Upper lobe of right lung (tissue), 1 donor: ENCODE results near the gene CMSS1. TPM values are rescaled to one million over a fixed set of nuclear protein-coding genes. Genes with fewer than 3 reads are reported as not detected.
A peak's percentile ranks its signal among the peaks of the same experiment; 100 is the strongest.

Source experiments
- ATAC-seq: fragments of 200-7000 bp; cut with Tn5 transposase; one replicate; pipeline ENCODE4 v1.9.1; 2020; ENCODE audit warnings: mild to moderate bottlenecking, moderate library complexity
- DNase-seq: peaks from one replicate; pipeline ENCODE4 v3.0.0-alpha.2; 2020
- H3K27ac ChIP-seq: fragments of 200-600 bp; one replicate; pipeline ENCODE4 v1.8.0; 2022
- H3K27me3 ChIP-seq: fragments of 200-600 bp; one replicate; pipeline ENCODE4 v1.8.0; 2022; ENCODE audit warnings: mild to moderate bottlenecking
- H3K36me3 ChIP-seq: fragments of 200-600 bp; one replicate; pipeline ENCODE4 v1.8.0; 2022
- H3K4me1 ChIP-seq: fragments of 200-600 bp; one replicate; pipeline ENCODE4 v1.8.0; 2022
- H3K4me3 ChIP-seq: fragments of 200-600 bp; one replicate; pipeline ENCODE4 v1.8.0; 2022; ENCODE audit warnings: mild to moderate bottlenecking
- H3K9me3 ChIP-seq: fragments of 200-600 bp; one replicate; pipeline ENCODE4 v1.8.0; 2022
- intact Hi-C: fragments of 100-400 bp; cut with DNase I; formaldehyde crosslinking; loops from one replicate; pipeline ENCODE4 v1.11.0; 2022
- total RNA-seq: library from RNA; stranded (reverse); fragmentation: NEBNext Ultra II Directional; extraction: Animal tissue kit (Norgen Biotek cat#: 25700); gene quantifications from one replicate; pipeline ENCODE4 v1.2.1, GENCODE V29; 2021
- TF ChIP-seq, protein P1 (sequence below): fragments of 200-600 bp; IDR thresholded peaks from one replicate; pipeline ENCODE4 v1.8.0; 2022; ENCODE audit warnings: antibody characterized with exemption
- donor health status: DM: no; HTN: yes; CAD: no; lungs with severe emphysema.

CMSS1 gene
- total RNA-seq, 1 donor from 2014 or later, result 20.6 TPM

DNA sequence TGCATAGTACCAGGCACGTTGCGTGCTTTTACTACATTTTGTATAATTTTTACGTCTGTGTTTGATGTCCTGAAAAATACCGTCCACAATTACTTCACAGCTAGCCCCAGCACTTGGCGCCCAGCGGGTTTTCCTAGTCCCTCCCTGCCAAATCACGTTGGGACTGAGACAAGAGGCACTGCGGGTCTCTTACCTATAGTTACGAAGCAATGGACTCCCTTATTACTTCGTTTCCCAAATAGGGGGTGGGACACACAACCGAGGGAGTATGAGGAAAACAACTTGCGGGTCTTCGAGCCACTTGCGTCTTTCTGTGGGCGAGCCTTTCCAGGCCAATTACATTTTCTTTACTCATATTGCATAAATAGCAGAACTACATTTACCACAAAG is 620 bp upstream of the CMSS1 start:
- H3K27ac ChIP-seq, result peak overlapping the region; percentile 89
- H3K4me1 ChIP-seq, result peaks cover 12% of the 10 kb centered on the region
- H3K9me3 ChIP-seq, result no peaks in the 10 kb centered on the region
- intact Hi-C loops, result no loop called here
- H3K4me3 ChIP-seq, result peak overlapping the region; percentile 72
- ATAC-seq (no peak), DNase-seq (no peak)
- H3K27me3 ChIP-seq, result no peaks in the 10 kb centered on the region
- TF ChIP-seq, protein P1, sequence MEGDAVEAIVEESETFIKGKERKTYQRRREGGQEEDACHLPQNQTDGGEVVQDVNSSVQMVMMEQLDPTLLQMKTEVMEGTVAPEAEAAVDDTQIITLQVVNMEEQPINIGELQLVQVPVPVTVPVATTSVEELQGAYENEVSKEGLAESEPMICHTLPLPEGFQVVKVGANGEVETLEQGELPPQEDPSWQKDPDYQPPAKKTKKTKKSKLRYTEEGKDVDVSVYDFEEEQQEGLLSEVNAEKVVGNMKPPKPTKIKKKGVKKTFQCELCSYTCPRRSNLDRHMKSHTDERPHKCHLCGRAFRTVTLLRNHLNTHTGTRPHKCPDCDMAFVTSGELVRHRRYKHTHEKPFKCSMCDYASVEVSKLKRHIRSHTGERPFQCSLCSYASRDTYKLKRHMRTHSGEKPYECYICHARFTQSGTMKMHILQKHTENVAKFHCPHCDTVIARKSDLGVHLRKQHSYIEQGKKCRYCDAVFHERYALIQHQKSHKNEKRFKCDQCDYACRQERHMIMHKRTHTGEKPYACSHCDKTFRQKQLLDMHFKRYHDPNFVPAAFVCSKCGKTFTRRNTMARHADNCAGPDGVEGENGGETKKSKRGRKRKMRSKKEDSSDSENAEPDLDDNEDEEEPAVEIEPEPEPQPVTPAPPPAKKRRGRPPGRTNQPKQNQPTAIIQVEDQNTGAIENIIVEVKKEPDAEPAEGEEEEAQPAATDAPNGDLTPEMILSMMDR, result no peak
- no peaks in the 10 kb centered on the region for H3K36me3 ChIP-seq

DNA sequence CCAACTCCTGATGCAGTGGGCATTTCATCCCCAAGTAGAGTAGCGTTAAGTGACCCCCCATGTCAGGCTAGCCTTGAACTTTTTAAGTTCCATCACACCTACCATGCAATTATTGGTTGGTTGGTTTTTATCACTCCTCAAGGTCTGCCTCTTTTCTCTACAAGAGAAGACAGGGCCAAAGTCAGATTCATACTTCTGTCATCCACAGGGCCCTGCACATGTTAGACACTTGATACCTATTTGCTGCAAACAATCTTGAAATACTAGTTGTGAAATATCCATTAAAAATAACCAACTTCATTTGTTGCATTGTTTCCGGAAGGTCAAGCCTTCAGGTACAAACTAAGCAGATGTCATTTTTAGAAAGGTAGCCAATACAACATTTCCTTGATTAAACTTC is 1.2 kb downstream of the CMSS1 start:
- no peaks in the 10 kb centered on the region for H3K9me3 ChIP-seq
- no peak overlapping the region for H3K27ac ChIP-seq
- peak overlapping the region; percentile 72 for H3K4me3 ChIP-seq
- no peaks in the 10 kb centered on the region for H3K27me3 ChIP-seq
- TF ChIP-seq, protein P1, result no peak
- ATAC-seq (no peak), DNase-seq (no peak)
- intact Hi-C loops, result no loop called here
- no peaks in the 10 kb centered on the region for H3K36me3 ChIP-seq
- H3K4me1 ChIP-seq, result peaks cover 12% of the 10 kb centered on the region

DNA sequence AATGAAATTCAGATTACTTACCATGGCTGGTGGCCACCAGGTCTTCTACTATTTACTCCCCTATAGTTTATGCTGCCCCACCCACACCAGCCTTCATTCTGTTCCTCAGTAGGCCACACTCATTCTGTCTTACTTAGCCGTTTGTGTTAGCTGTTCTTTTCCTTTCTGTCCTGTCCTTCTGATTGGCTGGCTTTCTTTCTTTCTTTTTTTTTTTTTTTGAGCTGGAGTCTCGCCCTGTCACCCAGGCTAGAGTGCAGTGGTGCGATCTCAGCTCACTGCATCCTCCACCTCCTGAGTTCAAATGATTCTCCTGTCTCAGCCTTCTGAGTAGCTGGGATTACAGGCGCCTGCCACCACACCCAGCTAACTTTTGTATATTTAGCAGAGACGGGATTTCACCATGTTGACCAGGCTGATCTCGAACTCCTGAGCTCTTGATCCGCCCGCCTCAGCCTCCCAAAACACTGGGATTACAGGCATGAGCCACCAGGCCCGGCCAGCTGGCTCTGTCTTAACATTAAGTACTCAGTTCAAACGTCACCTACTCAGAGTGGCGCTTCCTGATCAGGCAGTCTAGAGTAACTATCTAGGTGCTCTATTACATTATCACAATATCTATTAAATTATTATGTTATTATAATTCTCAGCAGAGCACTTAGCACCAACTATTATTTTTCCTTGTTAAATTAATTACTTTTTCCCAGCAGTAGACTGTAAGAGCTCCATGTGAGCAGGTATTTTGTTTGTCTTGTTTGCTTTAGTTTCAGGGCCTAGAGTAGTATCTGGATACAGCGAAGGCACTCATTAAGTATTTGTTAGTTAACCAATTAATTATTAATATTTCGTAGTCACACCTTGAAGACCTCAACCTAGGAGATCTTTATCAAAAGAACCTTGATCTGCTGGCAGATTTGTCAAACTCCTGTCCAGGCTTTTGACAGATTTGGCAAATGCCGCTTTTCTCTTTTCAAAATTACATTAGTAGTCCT is 6.4 kb downstream of the CMSS1 start:
- TF ChIP-seq, protein P1, result no peak
- intact Hi-C loops, result no loop called here
- Histone ChIP-seq H3K4me1 (no peaks in the 10 kb centered on the region), H3K27me3 (no peaks in the 10 kb centered on the region), H3K36me3 (no peaks in the 10 kb centered on the region), H3K27ac (no peak overlapping the region), H3K9me3 (no peaks in the 10 kb centered on the region), H3K4me3 (no peak overlapping the region)
- DNase-seq (no peak), ATAC-seq (no peak)

DNA sequence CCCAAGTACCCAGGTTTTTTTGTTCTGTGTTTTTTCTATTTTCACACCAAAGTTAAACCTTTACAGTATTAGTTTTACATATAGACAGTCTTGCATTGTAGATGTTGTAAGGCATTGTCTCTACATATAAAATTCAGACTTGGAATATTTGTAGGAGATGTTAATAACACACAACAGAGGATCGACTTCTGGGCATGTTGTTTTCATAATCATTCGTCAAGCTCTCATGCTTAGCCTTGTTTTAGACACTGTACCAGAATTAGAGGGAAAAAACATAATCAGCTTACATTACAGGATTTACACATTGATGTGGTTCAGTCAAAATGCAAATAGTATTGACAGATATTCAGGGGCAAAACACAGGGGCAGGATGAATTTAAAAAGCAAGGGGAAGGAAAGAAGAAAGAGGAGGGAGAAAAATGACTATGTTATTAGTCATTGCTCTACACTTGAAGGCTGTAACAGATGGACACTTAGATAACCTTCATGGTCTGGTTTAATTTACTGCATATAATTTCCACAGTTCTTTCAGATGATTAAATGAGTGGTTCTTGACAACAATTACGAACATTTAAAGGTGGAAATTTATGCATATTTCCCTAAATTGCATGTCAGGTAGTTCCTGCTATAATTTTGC is 7.5 kb downstream of the CMSS1 start:
- no peak for DNase-seq

DNA sequence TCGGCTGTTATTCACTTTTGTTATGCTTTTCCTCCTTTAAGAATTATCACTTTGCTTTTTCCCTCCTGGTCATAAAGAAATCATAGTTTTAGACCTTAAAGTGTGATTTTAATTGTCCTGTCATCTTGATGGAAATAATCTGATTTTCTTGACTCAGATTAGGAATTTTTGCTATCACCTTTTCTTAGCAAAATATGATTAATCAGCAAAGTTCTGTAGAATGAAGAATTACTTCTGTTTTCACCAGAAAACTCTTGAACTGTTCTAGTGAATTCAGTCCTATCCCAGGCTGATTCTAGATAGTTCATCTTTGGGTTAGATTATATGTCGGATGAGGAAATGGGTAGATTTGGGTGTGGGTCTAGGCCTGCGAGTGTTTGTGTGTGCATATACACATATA is 12.2 kb downstream of the CMSS1 start:
- no peak overlapping the region for H3K4me3 ChIP-seq
- no peak for ATAC-seq
- no peak overlapping the region for H3K27ac ChIP-seq
- intact Hi-C loops, result no loop called here
- no peak for DNase-seq
- TF ChIP-seq, protein P1, result no peak
- H3K27me3 ChIP-seq, result no peaks in the 10 kb centered on the region
- no peaks in the 10 kb centered on the region for H3K9me3 ChIP-seq
- H3K36me3 ChIP-seq, result no peaks in the 10 kb centered on the region
- H3K4me1 ChIP-seq, result peaks cover 13% of the 10 kb centered on the region

More for the DNA sequence above, 7.5 kb downstream of the CMSS1 start:
- TF ChIP-seq, protein P1, result no peak
- intact Hi-C loops, result no loop called here
- no peak overlapping the region for H3K27ac ChIP-seq
- no peaks in the 10 kb centered on the region for H3K36me3 ChIP-seq
- H3K27me3 ChIP-seq, result no peaks in the 10 kb centered on the region
- H3K9me3 ChIP-seq, result no peaks in the 10 kb centered on the region
- no peak overlapping the region for H3K4me3 ChIP-seq
- ATAC-seq, result no peak
- H3K4me1 ChIP-seq, result no peaks in the 10 kb centered on the region
